Cardiac fibroblast (primary cell): Measurements from ENCODE around the gene FOSL2.

Experiments used
- DNase-seq, 2 donors: peaks; one replicate each; pipeline versions ENCODE4 v3.0.0 to v3.0.0-alpha.2; 2010; ENCODE audit warnings: low read depth in 2 of 2
- H3K4me3 ChIP-seq, 2 donors: replicated peaks in 1 of 2; 1 replicate in 1 of 2; 2 replicates in 1 of 2; pipeline ENCODE4 v1.5.1; 2011; ENCODE audit warnings: low read depth in 2 of 2, low read length in 2 of 2, mild to moderate bottlenecking in 2 of 2, moderate library complexity in 1 of 2
- CTCF ChIP-seq: IDR thresholded peaks from one replicate; pipeline ENCODE4 v1.5.1; 2011; ENCODE audit warnings: low read depth, mild to moderate bottlenecking, low read length, inconsistent platforms

Gene FOSL2

GRCh38 chr2:28465148-28465885, 72.7 kb downstream of the FOSL2 start:
- no peak for TF ChIP-seq CTCF
- DNase-seq: no peak
- H3K4me3 ChIP-seq: no peak overlapping the region
